Renal cortical epithelial cell (primary cell): Measurements from ENCODE around the gene PRKD2. TPM values are rescaled to one million over a fixed set of nuclear protein-coding genes. Genes with fewer than 3 reads are reported as not detected.
A peak's percentile ranks its signal among the peaks of the same experiment; 100 is the strongest.
"Not testable (repeated sequence)": the region's sequence is repeated elsewhere in the genome, so short reads cannot be mapped to it uniquely, and the experiment has no call there.

ENCODE experiments used
- DNase-seq: peaks from one replicate; pipeline ENCODE4 v3.0.0-alpha.2; 2011; ENCODE audit warnings: low read depth
- total RNA-seq: library from RNA; depleted of rRNA; stranded (reverse); fragments of >200 nt; gene quantifications from 2 replicates; pipeline ENCODE4 v1.2.3, GENCODE V29; 2014

PRKD2 gene
- total RNA-seq, 1 donor from 2014 or later, result 61.1 TPM

- peak; percentile 48 for DNase-seq
These were observed 82.8 kb downstream of the PRKD2 start for GRCh38 chr19:46634045-46634655.

- DNase-seq, result no peak
These were observed 83.8 kb downstream of the PRKD2 start for GRCh38 chr19:46633130-46633529.

GRCh38 chr19:46631481-46631880, 85.4 kb downstream of the PRKD2 start:
- DNase-seq, result no peak

- no peak for DNase-seq
These were observed 86.2 kb downstream of the PRKD2 start for GRCh38 chr19:46630586-46631205.

- no peak for DNase-seq
These were observed 87.3 kb downstream of the PRKD2 start for GRCh38 chr19:46629546-46630025.

- not testable (repeated sequence) for DNase-seq
These were observed 87.9 kb downstream of the PRKD2 start for GRCh38 chr19:46628970-46629369.

GRCh38 chr19:46626446-46626845, 90.5 kb downstream of the PRKD2 start:
- DNase-seq, result no peak

- DNase-seq, result no peak
These were observed 91.2 kb downstream of the PRKD2 start for GRCh38 chr19:46625731-46626130.

GRCh38 chr19:46624958-46625661, 91.8 kb downstream of the PRKD2 start, which contains the start of gene PTGIR:
Gene PTGIR, minus strand, starts transcription at chr19:46625089. Its CDS starts 864 bp downstream, at chr19:46624225.
- DNase-seq, result no peak

Other genes starting within 250 kb of the PRKD2 start
- 1.2 and 15.4 TPM in 2 replicates for gene PNMA8A, start 245.6 kb downstream of the PRKD2 start, total RNA-seq
- 0.35 and 0.85 TPM in 2 replicates for gene PNMA8B, start 221.2 kb downstream of the PRKD2 start, total RNA-seq
- gene CALM3, start 115.8 kb downstream of the PRKD2 start, total RNA-seq, result 181 and 302 TPM in 2 replicates
- gene PTGIR, start 92.0 kb downstream of the PRKD2 start, total RNA-seq, result not detected in 2 replicates
- not detected in 2 replicates for gene GNG8, start 80.9 kb downstream of the PRKD2 start, total RNA-seq
- gene DACT3, start 55.9 kb downstream of the PRKD2 start, total RNA-seq, result not detected in 2 replicates
- gene FKRP, start 28.9 kb upstream of the PRKD2 start, total RNA-seq, result 19.4 and 22.4 TPM in 2 replicates
- 47.4 and 91.6 TPM in 2 replicates for gene STRN4, start 29.3 kb upstream of the PRKD2 start, total RNA-seq
- gene SLC1A5, start 71.5 kb upstream of the PRKD2 start, total RNA-seq, result 75.0 and 92.7 TPM in 2 replicates
- 117 and 122 TPM in 2 replicates for gene AP2S1, start 133.7 kb upstream of the PRKD2 start, total RNA-seq
- gene ARHGAP35, start 143.9 kb upstream of the PRKD2 start, total RNA-seq, result 19.6 and 104 TPM in 2 replicates